HepG2 (cell line): Measurements from ENCODE around the gene CD19. TPM values are rescaled to one million over a fixed set of nuclear protein-coding genes. Genes with fewer than 3 reads are reported as not detected.

ENCODE experiments used
- ARID4A ChIP-seq: sonication (generic); formaldehyde crosslinking; IDR thresholded peaks from 2 replicates; pipeline ENCODE4 v1.5.0; 2020; ENCODE audit warnings: mild to moderate bottlenecking, missing genetic modification reagents, borderline replicate concordance
- ATRX ChIP-seq: sonication (generic); formaldehyde crosslinking; IDR thresholded peaks from 2 replicates; pipeline ENCODE4 v1.4.0; 2020; ENCODE audit warnings: missing genetic modification reagents, borderline replicate concordance
- BHLHE40 ChIP-seq: IDR thresholded peaks from 2 replicates; pipeline ENCODE4 v1.6.1; 2011; ENCODE audit warnings: low read length, improper control_type of control experiment
- DNMT3B ChIP-seq: conservative IDR thresholded peaks from 2 replicates; pipeline ENCODE4 v1.6.1; 2016; ENCODE audit warnings: missing biosample characterization, control low read depth
- HES4 ChIP-seq: sonication (generic); formaldehyde crosslinking; IDR thresholded peaks from 2 replicates; pipeline ENCODE4 v1.9.0; 2021; ENCODE audit warnings: mild to moderate bottlenecking, missing genetic modification reagents, borderline replicate concordance
- HMG20A ChIP-seq: IDR thresholded peaks from 2 replicates; pipeline ENCODE4 v1.6.1; 2016; ENCODE audit warnings: borderline replicate concordance
- HOXD1 ChIP-seq: sonication (generic); formaldehyde crosslinking; IDR thresholded peaks from 2 replicates; pipeline ENCODE4 v1.5.0; 2020; ENCODE audit warnings: missing genetic modification reagents
- IKZF5 ChIP-seq: IDR thresholded peaks from 2 replicates; pipeline ENCODE4 v1.6.1; 2018; ENCODE audit warnings: missing genetic modification reagents, mild to moderate bottlenecking, missing compliant biosample characterization
- NR1H2 ChIP-seq: sonication (generic); formaldehyde crosslinking; IDR thresholded peaks from 2 replicates; pipeline ENCODE4 v1.8.1; 2022; ENCODE audit warnings: low read depth, missing genetic modification reagents, borderline replicate concordance
- RARG ChIP-seq: sonication (generic); formaldehyde crosslinking; IDR thresholded peaks from 2 replicates; pipeline ENCODE4 v1.4.0; 2020; ENCODE audit warnings: low read depth, mild to moderate bottlenecking, missing genetic modification reagents
- SOX5 ChIP-seq: IDR thresholded peaks from 2 replicates; pipeline ENCODE4 v1.6.1; 2016; ENCODE audit warnings: borderline replicate concordance
- TBX2 ChIP-seq: sonication (generic); formaldehyde crosslinking; IDR thresholded peaks from 2 replicates; pipeline ENCODE4 v1.5.0; 2020; ENCODE audit warnings: missing genetic modification reagents, mild to moderate bottlenecking, borderline replicate concordance
- TGIF2 ChIP-seq: IDR thresholded peaks from 2 replicates; pipeline ENCODE4 v1.6.1; 2016; ENCODE audit warnings: control low read depth, missing compliant biosample characterization
- TOE1 ChIP-seq: sonication (generic); formaldehyde crosslinking; IDR thresholded peaks from 2 replicates; pipeline ENCODE4 v1.4.0; 2020; ENCODE audit warnings: mild to moderate bottlenecking, missing genetic modification reagents
- YEATS4 ChIP-seq: sonication (generic); formaldehyde crosslinking; IDR thresholded peaks from 2 replicates; pipeline ENCODE4 v1.4.0; 2020; ENCODE audit warnings: missing genetic modification reagents, borderline replicate concordance
- ZBTB25 ChIP-seq: IDR thresholded peaks from 2 replicates; pipeline ENCODE4 v1.6.1; 2018; ENCODE audit warnings: missing genetic modification reagents
- ZFY ChIP-seq: sonication (generic); formaldehyde crosslinking; IDR thresholded peaks from 2 replicates; pipeline ENCODE4 v1.4.0; 2020; ENCODE audit warnings: missing genetic modification reagents
- ZMYM2 ChIP-seq: sonication (generic); formaldehyde crosslinking; IDR thresholded peaks from 2 replicates; pipeline ENCODE4 v1.8.0; 2022; ENCODE audit warnings: mild to moderate bottlenecking, missing genetic modification reagents
- ZNF143 ChIP-seq: sonication (generic); formaldehyde crosslinking; IDR thresholded peaks from 2 replicates; pipeline ENCODE4 v1.4.0; 2020; ENCODE audit warnings: missing genetic modification reagents
- ZNF24 ChIP-seq: fragments of 450-650 bp; IDR thresholded peaks from 2 replicates; pipeline ENCODE4 v1.6.1; 2017; ENCODE audit warnings: antibody characterized with exemption, mild to moderate bottlenecking
- ZNF441 ChIP-seq: sonication (generic); formaldehyde crosslinking; IDR thresholded peaks from 2 replicates; pipeline ENCODE4 v1.7.0; 2021; ENCODE audit warnings: missing genetic modification reagents, borderline replicate concordance
- ZNF446 ChIP-seq: sonication (generic); formaldehyde crosslinking; IDR thresholded peaks from 2 replicates; pipeline ENCODE4 v1.5.0; 2020; ENCODE audit warnings: mild to moderate bottlenecking, missing genetic modification reagents
- ZNF577 ChIP-seq: sonication (generic); formaldehyde crosslinking; IDR thresholded peaks from 2 replicates; pipeline ENCODE4 v1.4.0; 2020; ENCODE audit warnings: mild to moderate bottlenecking, low read depth, missing genetic modification reagents, borderline replicate concordance
- ZNF660 ChIP-seq: sonication (generic); formaldehyde crosslinking; IDR thresholded peaks from 2 replicates; pipeline ENCODE4 v1.5.1; 2020; ENCODE audit warnings: mild to moderate bottlenecking, low read depth, missing genetic modification reagents, borderline replicate concordance
- ZNF709 ChIP-seq: sonication (generic); formaldehyde crosslinking; IDR thresholded peaks from 2 replicates; pipeline ENCODE4 v1.5.0; 2020; ENCODE audit warnings: mild to moderate bottlenecking, missing genetic modification reagents
- polyA plus RNA-seq, 8 experiments: library from polyadenylated mRNA; depleted of rRNA in 3 of 8; stranded (reverse) in 7 of 8; unstranded in 1 of 8; fragments of >200 nt; fragmentation: Illumina TruSeq in 4 of 8; extraction: Trizol in 4 of 8; gene quantifications; 2 replicates each; pipeline versions ENCODE4 v1.2.1 to v1.2.3, GENCODE V29; 2011 to 2016; ENCODE audit warnings: low read depth in 4 of 8, missing spikeins in 1 of 8, mixed read lengths in 1 of 8; ENCODE audit not compliant: insufficient read depth in 1 of 8
- total RNA-seq, 5 experiments: library from RNA; depleted of rRNA; stranded (reverse); fragments of >200 nt; fragmentation: Illumina TruSeq; extraction: Trizol; gene quantifications; 2 replicates each; pipeline ENCODE4 v1.2.3, GENCODE V29; 2016; ENCODE audit warnings: low read depth in 1 of 5

The CD19 gene
- total and polyA plus RNA-seq, 2 of the 13 experiments (the other 11 are each of a cell fraction or from before 2014, with no cell fraction given): 0.55 to 1.1 TPM

DNA sequence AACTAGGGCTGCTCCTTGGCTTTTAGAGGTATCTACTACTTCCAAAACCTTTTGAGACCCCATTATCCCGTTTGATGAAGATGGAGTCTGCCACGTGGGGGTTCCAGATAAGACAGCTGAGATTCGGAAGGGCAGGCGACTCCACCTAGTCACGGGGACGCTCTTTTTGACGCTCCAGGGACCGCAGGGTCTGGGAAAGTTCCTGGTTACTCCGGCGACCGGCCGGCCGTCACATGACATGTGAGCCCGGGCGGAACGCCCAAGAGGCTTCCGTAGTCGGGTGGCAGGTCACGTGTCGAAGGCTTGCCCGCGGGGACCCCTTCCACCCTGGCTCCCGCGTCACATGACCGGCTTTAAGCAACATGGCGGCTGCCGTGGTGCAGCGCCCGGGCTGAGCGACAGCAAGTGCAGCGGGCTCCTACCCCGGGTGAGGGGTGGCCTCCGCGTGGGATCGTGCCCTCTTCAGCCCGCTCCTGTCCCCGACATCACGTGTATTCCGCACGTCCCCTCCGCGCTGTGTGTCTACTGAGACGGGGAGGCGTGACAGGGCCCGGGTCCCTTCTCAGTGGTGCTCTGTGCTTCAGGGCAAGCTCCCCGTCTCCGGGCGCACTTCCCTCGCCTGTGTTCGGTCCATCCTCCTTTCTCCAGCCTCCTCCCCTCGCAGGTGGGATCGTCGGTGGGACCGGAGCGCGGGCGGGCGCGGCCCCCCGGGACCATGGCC lies 42.8 kb downstream of the CD19 start, which contains the start of gene SPNS1 (continued):
- TF ChIP-seq ZBTB25 (CRISPR knock-in tag) (peak; percentile 90), ZNF709 (CRISPR knock-in tag) (peak; percentile 91), HOXD1 (CRISPR knock-in tag) (peak; percentile 84; the same call in 1 of the 2 replicates), ZNF24 (no peak), TOE1 (CRISPR knock-in tag) (no peak; the same call in 1 of the 2 replicates), ZNF660 (peak; percentile 39; the same call in 1 of the 2 replicates), NR1H2 (no peak), BHLHE40 (peak; percentile 97), ZFY (peak; percentile 95), HMG20A (no peak), ARID4A (CRISPR knock-in tag) (peak; percentile 100), ZNF446 (CRISPR knock-in tag) (peak; percentile 76; the same call in 1 of the 2 replicates), TGIF2 (CRISPR knock-in tag) (peak; percentile 99), ZMYM2 (no peak), ZNF143 (CRISPR knock-in tag) (peak; percentile 76), IKZF5 (CRISPR knock-in tag) (peak; percentile 77), ATRX (CRISPR knock-in tag) (no peak), SOX5 (CRISPR knock-in tag) (peak; percentile 62; the same call in 1 of the 2 replicates), DNMT3B (peak; percentile 97), HES4 (peak; percentile 89), YEATS4 (CRISPR knock-in tag) (peak; percentile 98), ZNF441 (CRISPR knock-in tag) (peak; percentile 68; the same call in 1 of the 2 replicates), RARG (peak; percentile 92; the same call in 1 of the 2 replicates), ZNF577 (CRISPR knock-in tag) (peak; percentile 56; the same call in 1 of the 2 replicates), TBX2 (CRISPR knock-in tag) (peak; percentile 96)
